ENCODE measurements around the gene DHX36. TPM values are rescaled to one million over a fixed set of nuclear protein-coding genes. Genes with fewer than 3 reads are reported as not detected.

DHX36 gene
- total and polyA plus RNA-seq, 10 of the 15 experiments (the other 5 are each of a cell fraction or from before 2014, with no cell fraction given), result 16.2 to 70.5 (median 41.6) TPM

DNA sequence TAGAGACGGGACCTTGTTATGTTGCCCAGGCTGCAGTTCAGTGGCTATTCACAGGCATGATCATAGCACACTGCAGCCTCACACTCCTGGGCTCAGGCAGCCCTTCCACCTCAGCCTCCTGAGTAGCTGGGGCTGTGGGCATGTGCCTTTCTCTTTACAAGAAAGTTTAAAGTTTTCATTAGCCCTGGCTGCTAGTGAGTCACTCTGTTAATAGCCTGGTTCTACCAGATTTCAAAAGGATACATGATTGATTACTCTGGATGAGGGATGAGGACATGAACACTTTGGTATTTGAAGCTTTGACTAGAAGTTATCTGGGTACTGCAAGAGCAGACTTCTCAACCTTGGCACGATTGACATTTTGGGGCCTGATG lies 95.1 kb downstream of the DHX36 start:
- CTCF ChIA-PET, result interaction anchor here (3.7 kb wide), 1 partner anchor 24 kb away, joined by 16 read pairs; no protein-coding TSS in a partner anchor
- no peaks in the 10 kb centered on the region for H3K4me1 ChIP-seq (ENCODE audit: control insufficient read depth, insufficient read depth, low read length)

More for the DNA sequence above, 95.1 kb downstream of the DHX36 start:
- Histone ChIP-seq H3K9me3 (replicated peaks; ENCODE audit: control insufficient read depth, insufficient read depth, low read length) (no peaks in the 10 kb centered on the region), H3K79me2 (ENCODE audit: control insufficient read depth, insufficient read depth, low read length) (no peaks in the 10 kb centered on the region), H3K4me3 (no peak overlapping the region), H3K27me3 (replicated peaks in 1 of 2; ENCODE audit: control insufficient read depth in 2 of 2, insufficient read depth in 2 of 2, low read length in 1 of 2) (no peaks in the 10 kb centered on the region), H3K4me2 (ENCODE audit: control insufficient read depth, insufficient read depth) (no peak overlapping the region), H3K36me3 (ENCODE audit: control insufficient read depth in 2 of 2, insufficient read depth in 2 of 2, low read length in 1 of 2) (no peaks in the 10 kb centered on the region), H2AFZ (ENCODE audit: control insufficient read depth, low read depth, low read length) (no peak overlapping the region), H3K9ac (ENCODE audit: control insufficient read depth, insufficient read depth, low read length) (no peak overlapping the region), H3K27ac (ENCODE audit: control insufficient read depth, insufficient read depth) (no peak overlapping the region), H4K20me1 (ENCODE audit: control insufficient read depth, insufficient read depth) (no peaks in the 10 kb centered on the region)
- DNase-seq (ENCODE audit: low read depth, low spot score) (no peak), FAIRE-seq (no peak), ATAC-seq (no peak)
- intact Hi-C loops (cut with micrococcal nuclease; ENCODE audit: unreplicated experiment), result no loop called here
- no TSS peak for BruUV-seq (replicated peaks)
- ChIA-PET RAD21 (ENCODE audit: unreplicated experiment) (no interaction called here), SMC1A (ENCODE audit: uncharacterized antibody, unreplicated experiment) (interaction anchor here (0.7 kb wide), 2 partner anchors 51 to 59 kb away, joined by 3 read pairs; no protein-coding TSS in a partner anchor), POLR2A (no interaction called here)
- 12% methylated on average over 2 of the region's 2 CpGs for WGBS (ENCODE audit: insufficient coverage, insufficient replicate concordance, low lambda C conversion rate, missing lambda C conversion rate)
- TF ChIP-seq SIX5 (IDR thresholded peaks at IDR 0.05; ENCODE audit: low read depth, low read length, severe bottlenecking), result no peak
- TF ChIP-seq, protein P1, sequence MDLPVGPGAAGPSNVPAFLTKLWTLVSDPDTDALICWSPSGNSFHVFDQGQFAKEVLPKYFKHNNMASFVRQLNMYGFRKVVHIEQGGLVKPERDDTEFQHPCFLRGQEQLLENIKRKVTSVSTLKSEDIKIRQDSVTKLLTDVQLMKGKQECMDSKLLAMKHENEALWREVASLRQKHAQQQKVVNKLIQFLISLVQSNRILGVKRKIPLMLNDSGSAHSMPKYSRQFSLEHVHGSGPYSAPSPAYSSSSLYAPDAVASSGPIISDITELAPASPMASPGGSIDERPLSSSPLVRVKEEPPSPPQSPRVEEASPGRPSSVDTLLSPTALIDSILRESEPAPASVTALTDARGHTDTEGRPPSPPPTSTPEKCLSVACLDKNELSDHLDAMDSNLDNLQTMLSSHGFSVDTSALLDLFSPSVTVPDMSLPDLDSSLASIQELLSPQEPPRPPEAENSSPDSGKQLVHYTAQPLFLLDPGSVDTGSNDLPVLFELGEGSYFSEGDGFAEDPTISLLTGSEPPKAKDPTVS (IDR thresholded peaks at IDR 0.05; ENCODE audit: low read depth, low read length), result no peak
- TF ChIP-seq JUND (IDR thresholded peaks at IDR 0.05; ENCODE audit: low read depth, low read length), result no peak
- TF ChIP-seq, protein P2, sequence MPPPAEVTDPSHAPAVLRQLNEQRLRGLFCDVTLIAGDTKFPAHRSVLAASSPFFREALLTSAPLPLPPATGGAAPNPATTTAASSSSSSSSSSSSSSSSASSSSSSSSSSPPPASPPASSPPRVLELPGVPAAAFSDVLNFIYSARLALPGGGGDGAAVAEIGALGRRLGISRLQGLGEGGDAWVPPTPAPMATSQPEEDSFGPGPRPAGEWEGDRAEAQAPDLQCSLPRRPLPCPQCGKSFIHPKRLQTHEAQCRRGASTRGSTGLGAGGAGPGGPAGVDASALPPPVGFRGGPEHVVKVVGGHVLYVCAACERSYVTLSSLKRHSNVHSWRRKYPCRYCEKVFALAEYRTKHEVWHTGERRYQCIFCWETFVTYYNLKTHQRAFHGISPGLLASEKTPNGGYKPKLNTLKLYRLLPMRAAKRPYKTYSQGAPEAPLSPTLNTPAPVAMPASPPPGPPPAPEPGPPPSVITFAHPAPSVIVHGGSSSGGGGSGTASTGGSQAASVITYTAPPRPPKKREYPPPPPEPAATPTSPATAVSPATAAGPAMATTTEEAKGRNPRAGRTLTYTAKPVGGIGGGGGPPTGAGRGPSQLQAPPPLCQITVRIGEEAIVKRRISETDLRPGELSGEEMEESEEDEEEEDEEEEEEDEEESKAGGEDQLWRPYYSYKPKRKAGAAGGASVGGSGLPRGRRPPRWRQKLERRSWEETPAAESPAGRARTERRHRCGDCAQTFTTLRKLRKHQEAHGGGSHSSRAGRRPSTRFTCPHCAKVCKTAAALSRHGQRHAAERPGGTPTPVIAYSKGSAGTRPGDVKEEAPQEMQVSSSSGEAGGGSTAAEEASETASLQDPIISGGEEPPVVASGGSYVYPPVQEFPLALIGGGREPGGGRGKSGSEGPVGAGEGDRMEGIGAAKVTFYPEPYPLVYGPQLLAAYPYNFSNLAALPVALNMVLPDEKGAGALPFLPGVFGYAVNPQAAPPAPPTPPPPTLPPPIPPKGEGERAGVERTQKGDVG (CRISPR knock-in tag; IDR thresholded peaks at IDR 0.05), result no peak
- in situ Hi-C loops (cut with MboI), result no loop called here
